MCF 10A (cell line): ENCODE data around the gene RLF. TPM values are rescaled to one million over a fixed set of nuclear protein-coding genes. Genes with fewer than 3 reads are reported as not detected.
A peak's percentile ranks its signal among the peaks of the same experiment; 100 is the strongest.
"Not testable (repeated sequence)": the region's sequence is repeated elsewhere in the genome, so short reads cannot be mapped to it uniquely, and the experiment has no call there.

Experiments
- BruUV-seq: library from RNA; stranded (reverse); fragments of 400-500 nt; replicated peaks from 2 replicates; lab custom pipeline; 2021; lab: Mats Ljungman, UMichigan
- CTCF ChIA-PET: fragments of 300-600 bp; sonication (Branson Sonifier 250); formaldehyde crosslinking; extraction: SDS; loops from one replicate; lab custom pipeline; 2021; ENCODE audit warnings: antibody characterized with exemption, inconsistent platforms; lab: Yijun Ruan, JAX
- POLR2A ChIA-PET: fragments of 300-600, 350-650 bp; sonication (Branson Sonifier 250); formaldehyde crosslinking; extraction: SDS; loops from one replicate; lab custom pipeline; 2020; ENCODE audit warnings: antibody characterized with exemption, inconsistent platforms; lab: Yijun Ruan, JAX
- DNase-seq: peaks from one replicate; pipeline ENCODE4 v3.0.0-alpha.2; 2018; ENCODE audit not compliant: unreplicated experiment
- H3K27ac Mint-ChIP-seq: one replicate; pipeline ENCODE4 v1.8.0; 2022; ENCODE audit warnings: mild to moderate bottlenecking, low read depth, mixed read lengths; ENCODE audit not compliant: unreplicated experiment
- H3K27me3 Mint-ChIP-seq: one replicate; pipeline ENCODE4 v1.8.0; 2022; ENCODE audit warnings: mixed read lengths; ENCODE audit not compliant: insufficient read depth, unreplicated experiment
- H3K36me3 Mint-ChIP-seq: one replicate; pipeline ENCODE4 v1.8.0; 2022; ENCODE audit warnings: mild to moderate bottlenecking, moderate library complexity, mixed read lengths; ENCODE audit not compliant: insufficient read depth, unreplicated experiment
- H3K4me1 Mint-ChIP-seq: one replicate; pipeline ENCODE4 v1.8.0; 2022; ENCODE audit warnings: mixed read lengths; ENCODE audit not compliant: insufficient read depth, unreplicated experiment
- H3K4me3 Mint-ChIP-seq: one replicate; pipeline ENCODE4 v1.8.0; 2022; ENCODE audit warnings: mild to moderate bottlenecking, moderate library complexity, mixed read lengths; ENCODE audit not compliant: unreplicated experiment
- H3K9me3 Mint-ChIP-seq: one replicate; pipeline ENCODE4 v1.8.0; 2022; ENCODE audit warnings: mixed read lengths; ENCODE audit not compliant: unreplicated experiment
- intact Hi-C: fragments of 100-400 bp; cut with micrococcal nuclease; formaldehyde crosslinking; loops from 2 replicates; pipeline ENCODE4 v1.14.1; 2022
- total RNA-seq: library from RNA; stranded (reverse); gene quantifications from 2 replicates; pipeline ENCODE4 v1.2.3, GENCODE V29; 2022
- TF ChIP-seq, protein P1 (sequence below): fragments of 200-600 bp; IDR thresholded peaks from one replicate; pipeline ENCODE4 v1.8.0; 2022; ENCODE audit warnings: antibody characterized with exemption, mild to moderate bottlenecking; ENCODE audit not compliant: unreplicated experiment

Gene RLF
- total RNA-seq, 1 experiment from 2014 or later, result 8.8 TPM

DNA sequence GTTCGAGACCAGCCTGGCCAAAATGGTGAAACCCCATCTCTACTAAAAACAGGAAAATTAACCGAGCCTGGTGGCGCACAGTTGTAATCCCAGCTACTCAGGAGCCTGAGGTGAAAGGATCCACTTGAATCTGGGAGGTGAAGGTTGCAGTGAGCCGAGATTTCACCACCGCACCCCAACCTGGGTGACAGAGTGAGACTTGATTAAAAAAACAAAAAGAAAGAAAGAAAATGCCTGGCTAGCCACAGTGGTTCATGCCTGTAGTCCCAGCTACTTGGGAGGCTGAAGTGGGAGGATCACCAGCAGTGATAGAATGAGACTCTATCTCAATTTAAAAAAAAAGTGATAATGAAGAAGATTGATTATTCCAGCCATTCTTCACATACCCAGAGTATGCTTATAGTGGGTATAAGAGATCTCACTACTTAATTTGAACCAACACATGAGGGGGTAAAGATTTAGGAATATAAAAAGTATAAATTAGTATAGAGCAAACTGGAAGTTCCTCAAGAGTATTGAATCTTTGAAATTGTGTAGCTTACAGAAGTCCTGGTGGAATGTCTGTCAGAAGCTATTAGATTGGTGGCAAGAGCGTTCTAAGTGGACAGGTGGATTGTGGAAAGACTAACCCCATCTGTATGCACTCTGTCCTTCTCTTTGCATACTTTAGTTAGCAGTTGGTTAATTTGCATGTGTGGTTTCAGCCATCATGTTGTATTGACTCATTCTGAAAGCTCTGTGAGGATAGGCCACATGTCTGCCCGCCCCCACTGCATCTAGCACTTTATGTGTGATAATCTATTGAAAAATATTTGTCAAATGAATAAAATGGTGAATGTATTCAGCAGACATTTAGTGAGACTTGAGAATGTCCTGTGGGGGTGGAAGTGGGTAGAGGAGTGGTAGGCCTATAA lies 25.0 kb downstream of the RLF start:
- POLR2A ChIA-PET, result interaction anchor here (0.6 to 1.2 kb wide), 2 partner anchors 16 to 17 kb away, joined by 3 read pairs; no protein-coding TSS in a partner anchor
- H3K9me3 Mint-ChIP-seq, result no peaks in the 10 kb centered on the region
- no peaks in the 10 kb centered on the region for H3K27me3 Mint-ChIP-seq
- no peak overlapping the region for H3K4me3 Mint-ChIP-seq
- TF ChIP-seq, protein P1, sequence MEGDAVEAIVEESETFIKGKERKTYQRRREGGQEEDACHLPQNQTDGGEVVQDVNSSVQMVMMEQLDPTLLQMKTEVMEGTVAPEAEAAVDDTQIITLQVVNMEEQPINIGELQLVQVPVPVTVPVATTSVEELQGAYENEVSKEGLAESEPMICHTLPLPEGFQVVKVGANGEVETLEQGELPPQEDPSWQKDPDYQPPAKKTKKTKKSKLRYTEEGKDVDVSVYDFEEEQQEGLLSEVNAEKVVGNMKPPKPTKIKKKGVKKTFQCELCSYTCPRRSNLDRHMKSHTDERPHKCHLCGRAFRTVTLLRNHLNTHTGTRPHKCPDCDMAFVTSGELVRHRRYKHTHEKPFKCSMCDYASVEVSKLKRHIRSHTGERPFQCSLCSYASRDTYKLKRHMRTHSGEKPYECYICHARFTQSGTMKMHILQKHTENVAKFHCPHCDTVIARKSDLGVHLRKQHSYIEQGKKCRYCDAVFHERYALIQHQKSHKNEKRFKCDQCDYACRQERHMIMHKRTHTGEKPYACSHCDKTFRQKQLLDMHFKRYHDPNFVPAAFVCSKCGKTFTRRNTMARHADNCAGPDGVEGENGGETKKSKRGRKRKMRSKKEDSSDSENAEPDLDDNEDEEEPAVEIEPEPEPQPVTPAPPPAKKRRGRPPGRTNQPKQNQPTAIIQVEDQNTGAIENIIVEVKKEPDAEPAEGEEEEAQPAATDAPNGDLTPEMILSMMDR, result no peak
- intact Hi-C loops, result no loop called here
- H3K4me1 Mint-ChIP-seq, result peaks cover 25% of the 10 kb centered on the region
- no TSS peak for BruUV-seq
- DNase-seq, result peak; percentile 9
- H3K36me3 Mint-ChIP-seq, result peaks cover 9% of the 10 kb centered on the region
- CTCF ChIA-PET, result no interaction called here
- H3K27ac Mint-ChIP-seq, result no peak overlapping the region

DNA sequence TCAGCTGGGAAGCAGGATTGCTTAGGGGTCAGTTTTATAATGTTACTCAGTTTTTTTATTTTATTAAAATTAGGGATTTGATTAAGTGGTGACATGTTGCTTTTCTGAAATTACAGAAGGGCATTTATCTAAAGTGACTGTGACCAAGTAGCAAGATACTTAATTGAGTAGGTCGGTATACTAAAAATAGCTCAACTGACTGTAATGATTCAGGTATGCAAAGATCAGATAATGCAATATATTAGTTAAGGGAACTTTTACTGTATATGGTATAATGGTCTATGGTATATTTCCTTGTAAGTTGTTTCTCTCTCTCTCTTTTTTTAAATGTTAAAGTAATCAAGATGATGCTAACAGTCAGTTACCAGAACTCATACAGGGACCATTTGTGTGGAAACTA lies 26.2 kb downstream of the RLF start:
- TF ChIP-seq, protein P1, result no peak
- ChIA-PET POLR2A (interaction anchor here (0.9 to 1.0 kb wide), 2 partner anchors 14 to 70 kb away, joined by 3 read pairs; no protein-coding TSS in a partner anchor), CTCF (no interaction called here)
- no peaks in the 10 kb centered on the region for H3K9me3 Mint-ChIP-seq
- H3K4me3 Mint-ChIP-seq, result no peak overlapping the region
- no peaks in the 10 kb centered on the region for H3K27me3 Mint-ChIP-seq
- no peak overlapping the region for H3K27ac Mint-ChIP-seq
- no TSS peak for BruUV-seq
- H3K36me3 Mint-ChIP-seq, result peaks cover 21% of the 10 kb centered on the region
- peaks cover 24% of the 10 kb centered on the region for H3K4me1 Mint-ChIP-seq
- intact Hi-C loops, result no loop called here
- DNase-seq, result no peak

DNA sequence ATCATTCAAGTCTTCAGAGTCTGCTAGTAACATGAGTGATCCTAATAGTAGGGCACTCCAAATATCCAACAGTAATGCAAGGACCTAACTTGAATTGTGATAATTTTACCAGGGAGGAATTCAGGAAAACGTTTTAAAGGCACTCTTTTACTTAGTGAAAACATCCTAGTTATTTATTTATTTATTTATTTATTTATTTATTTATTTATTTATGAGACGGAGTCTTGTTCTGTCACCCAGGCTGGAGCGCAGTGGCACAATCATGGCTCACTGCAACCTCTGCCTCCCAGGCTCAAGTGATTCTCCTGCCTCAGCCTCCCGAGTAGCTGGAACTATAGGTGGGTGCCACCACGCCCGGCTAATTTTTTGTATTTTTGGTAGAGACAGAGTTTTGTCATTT lies 33.5 kb downstream of the RLF start:
- CTCF ChIA-PET, intact Hi-C loops, H3K27ac Mint-ChIP-seq, BruUV-seq, H3K9me3 Mint-ChIP-seq, H3K4me3 Mint-ChIP-seq, POLR2A ChIA-PET, H3K27me3 Mint-ChIP-seq, DNase-seq, H3K4me1 Mint-ChIP-seq: not testable (repeated sequence)
- peaks cover 22% of the 10 kb centered on the region for H3K36me3 Mint-ChIP-seq

DNA sequence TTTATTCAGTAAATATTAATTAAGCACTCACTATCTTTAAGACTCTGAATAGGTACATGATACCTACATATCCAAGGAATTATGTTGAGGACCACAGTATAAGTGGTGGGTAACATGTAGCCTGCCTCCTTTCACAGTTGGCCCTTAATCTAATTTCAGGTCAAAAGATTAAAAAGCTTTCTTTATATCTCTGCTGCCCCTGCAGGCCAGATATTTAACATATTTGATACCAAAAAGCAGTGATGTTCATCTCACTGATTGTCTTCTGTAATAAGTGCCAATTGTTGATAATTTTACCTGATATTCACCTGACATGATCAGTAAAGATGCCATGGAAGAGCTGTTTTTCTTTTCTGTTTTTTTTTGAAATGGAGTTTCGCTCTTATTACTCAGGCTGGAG lies 36.5 kb downstream of the RLF start:
- CTCF ChIA-PET, result interaction anchor here (0.6 to 0.9 kb wide), 2 partner anchors 26 to 277 kb away, joined by 3 to 4 read pairs; no protein-coding TSS in a partner anchor
- intact Hi-C loops, result no loop called here
- DNase-seq, result no peak
- peaks cover 4% of the 10 kb centered on the region for H3K36me3 Mint-ChIP-seq
- no peak overlapping the region for H3K27ac Mint-ChIP-seq
- no peak overlapping the region for H3K4me3 Mint-ChIP-seq
- POLR2A ChIA-PET, result no interaction called here
- no peaks in the 10 kb centered on the region for H3K27me3 Mint-ChIP-seq
- TF ChIP-seq, protein P1, result peak; percentile 23
- H3K9me3 Mint-ChIP-seq, result no peaks in the 10 kb centered on the region
- no TSS peak for BruUV-seq
- H3K4me1 Mint-ChIP-seq, result no peaks in the 10 kb centered on the region
